Measurements from ENCODE around the gene SYP.
"Not testable (repeated sequence)": the region's sequence is repeated elsewhere in the genome, so short reads cannot be mapped to it uniquely, and the experiment has no call there.

SYP gene

GRCh38 chrX:49143154-49143553, 56.8 kb downstream of the SYP start:
- peaks cover 16 to 23% of the 10 kb centered on the region in 2 donors for H3K9me3 ChIP-seq (ENCODE audit: control insufficient read depth in 2 of 2, low read length in 2 of 2)
- not testable (repeated sequence) for H3K27me3 ChIP-seq (ENCODE audit: control insufficient read depth in 2 of 2, insufficient read depth in 2 of 2, low read length in 2 of 2); H3K4me3 ChIP-seq (ENCODE audit: low read length in 2 of 2); H3K27ac ChIP-seq (ENCODE audit: low read depth in 2 of 2, low read length in 2 of 2); H3K36me3 ChIP-seq (ENCODE audit: control insufficient read depth in 2 of 2, insufficient read depth in 2 of 2, low read length in 2 of 2); H3K4me1 ChIP-seq (ENCODE audit: control insufficient read depth in 2 of 2, insufficient read depth in 2 of 2, low read length in 2 of 2); H3K9ac ChIP-seq (ENCODE audit: low read depth in 1 of 2, low read length in 2 of 2)

GRCh38 chrX:49142264-49142663, 57.7 kb downstream of the SYP start:
- not testable (repeated sequence) for H3K36me3 ChIP-seq (ENCODE audit: control insufficient read depth in 2 of 2, insufficient read depth in 2 of 2, low read length in 2 of 2); H3K4me3 ChIP-seq (ENCODE audit: low read length in 2 of 2); H3K4me1 ChIP-seq (ENCODE audit: control insufficient read depth in 2 of 2, insufficient read depth in 2 of 2, low read length in 2 of 2); H3K27me3 ChIP-seq (ENCODE audit: control insufficient read depth in 2 of 2, insufficient read depth in 2 of 2, low read length in 2 of 2); H3K27ac ChIP-seq (ENCODE audit: low read depth in 2 of 2, low read length in 2 of 2); H3K9ac ChIP-seq (ENCODE audit: low read depth in 1 of 2, low read length in 2 of 2)
- H3K9me3 ChIP-seq (ENCODE audit: control insufficient read depth in 2 of 2, low read length in 2 of 2): peaks cover 16 to 23% of the 10 kb centered on the region in 2 donors

- Histone ChIP-seq H3K36me3 (ENCODE audit: control insufficient read depth in 2 of 2, insufficient read depth in 2 of 2, low read length in 2 of 2) (no peaks in the 10 kb centered on the region), H3K9me3 (ENCODE audit: control insufficient read depth in 2 of 2, low read length in 2 of 2) (peaks cover 16 to 23% of the 10 kb centered on the region in 2 donors), H3K4me3 (ENCODE audit: low read length in 2 of 2) (no peak overlapping the region), H3K9ac (ENCODE audit: low read depth in 1 of 2, low read length in 2 of 2) (no peak overlapping the region), H3K27me3 (ENCODE audit: control insufficient read depth in 2 of 2, insufficient read depth in 2 of 2, low read length in 2 of 2) (no peaks in the 10 kb centered on the region), H3K4me1 (ENCODE audit: control insufficient read depth in 2 of 2, insufficient read depth in 2 of 2, low read length in 2 of 2) (no peaks in the 10 kb centered on the region), H3K27ac (ENCODE audit: low read depth in 2 of 2, low read length in 2 of 2) (no peak overlapping the region)
Observed at GRCh38 chrX:49139713-49140112, 60.3 kb downstream of the SYP start.

Measured in mucosa of rectum (tissue), 2 donors.